ENCODE data around the gene CAST.

Gene CAST

GRCh38 chr5:96655085-96655484 is 7.1 kb upstream of the CAST start:
- Histone ChIP-seq H3K9ac (ENCODE audit: low read length in 2 of 2) (no peak overlapping the region), H3K9me3 (ENCODE audit: control insufficient read depth in 2 of 2, low read length in 2 of 2) (no peaks in the 10 kb centered on the region), H3K27me3 (ENCODE audit: control insufficient read depth in 1 of 2, insufficient read depth in 2 of 2, low read length in 2 of 2) (no peaks in the 10 kb centered on the region), H3K36me3 (ENCODE audit: control insufficient read depth in 2 of 2, insufficient read depth in 2 of 2, low read length in 2 of 2) (no peaks in the 10 kb centered on the region), H3K27ac (ENCODE audit: low read length) (no peak overlapping the region), H3K4me1 (ENCODE audit: control insufficient read depth, insufficient read depth, low read length) (no peaks in the 10 kb centered on the region), H3K4me3 (ENCODE audit: low read length in 2 of 2) (no peak overlapping the region)

GRCh38 chr5:96655506-96655905 is 6.7 kb upstream of the CAST start:
- H3K4me3 ChIP-seq (ENCODE audit: low read length in 2 of 2): no peak overlapping the region
- H3K36me3 ChIP-seq (ENCODE audit: control insufficient read depth in 2 of 2, insufficient read depth in 2 of 2, low read length in 2 of 2): no peaks in the 10 kb centered on the region
- no peak overlapping the region for H3K27ac ChIP-seq (ENCODE audit: low read length)
- no peaks in the 10 kb centered on the region for H3K9me3 ChIP-seq (ENCODE audit: control insufficient read depth in 2 of 2, low read length in 2 of 2)
- H3K4me1 ChIP-seq (ENCODE audit: control insufficient read depth, insufficient read depth, low read length): no peaks in the 10 kb centered on the region
- no peak overlapping the region for H3K9ac ChIP-seq (ENCODE audit: low read length in 2 of 2)
- H3K27me3 ChIP-seq (ENCODE audit: control insufficient read depth in 1 of 2, insufficient read depth in 2 of 2, low read length in 2 of 2): no peaks in the 10 kb centered on the region

GRCh38 chr5:96657068-96657467 is 5.1 kb upstream of the CAST start:
- H3K9me3 ChIP-seq (ENCODE audit: control insufficient read depth in 2 of 2, low read length in 2 of 2): no peaks in the 10 kb centered on the region
- no peaks in the 10 kb centered on the region for H3K27me3 ChIP-seq (ENCODE audit: control insufficient read depth in 1 of 2, insufficient read depth in 2 of 2, low read length in 2 of 2)
- peaks cover 6% of the 10 kb centered on the region for H3K4me1 ChIP-seq (ENCODE audit: control insufficient read depth, insufficient read depth, low read length)
- H3K27ac ChIP-seq (ENCODE audit: low read length): no peak overlapping the region
- no peak overlapping the region for H3K9ac ChIP-seq (ENCODE audit: low read length in 2 of 2)
- no peaks in the 10 kb centered on the region for H3K36me3 ChIP-seq (ENCODE audit: control insufficient read depth in 2 of 2, insufficient read depth in 2 of 2, low read length in 2 of 2)
- no peak overlapping the region for H3K4me3 ChIP-seq (ENCODE audit: low read length in 2 of 2)

GRCh38 chr5:96658272-96658671 is 3.9 kb upstream of the CAST start:
- Histone ChIP-seq H3K36me3 (ENCODE audit: control insufficient read depth in 2 of 2, insufficient read depth in 2 of 2, low read length in 2 of 2) (no peaks in the 10 kb centered on the region), H3K27me3 (ENCODE audit: control insufficient read depth in 1 of 2, insufficient read depth in 2 of 2, low read length in 2 of 2) (no peaks in the 10 kb centered on the region), H3K4me1 (ENCODE audit: control insufficient read depth, insufficient read depth, low read length) (peaks cover 12% of the 10 kb centered on the region), H3K9me3 (ENCODE audit: control insufficient read depth in 2 of 2, low read length in 2 of 2) (no peaks in the 10 kb centered on the region), H3K9ac (ENCODE audit: low read length in 2 of 2) (no peak overlapping the region), H3K27ac (ENCODE audit: low read length) (no peak overlapping the region), H3K4me3 (ENCODE audit: low read length in 2 of 2) (no peak overlapping the region)

GRCh38 chr5:96659170-96659569 is 3.0 kb upstream of the CAST start:
- Histone ChIP-seq H3K27me3 (ENCODE audit: control insufficient read depth in 1 of 2, insufficient read depth in 2 of 2, low read length in 2 of 2) (no peaks in the 10 kb centered on the region), H3K4me3 (ENCODE audit: low read length in 2 of 2) (no peak overlapping the region), H3K36me3 (ENCODE audit: control insufficient read depth in 2 of 2, insufficient read depth in 2 of 2, low read length in 2 of 2) (no peaks in the 10 kb centered on the region), H3K9me3 (ENCODE audit: control insufficient read depth in 2 of 2, low read length in 2 of 2) (no peaks in the 10 kb centered on the region), H3K9ac (ENCODE audit: low read length in 2 of 2) (no peak overlapping the region), H3K4me1 (ENCODE audit: control insufficient read depth, insufficient read depth, low read length) (peaks cover 16% of the 10 kb centered on the region), H3K27ac (ENCODE audit: low read length) (no peak overlapping the region)

- Histone ChIP-seq H3K4me3 (ENCODE audit: low read length in 2 of 2) (peak overlapping the region; percentile 83 to 96), H3K27ac (ENCODE audit: low read length) (peak overlapping the region; percentile 94), H3K9ac (ENCODE audit: low read length in 2 of 2) (peak overlapping the region; percentile 91 to 93), H3K36me3 (ENCODE audit: control insufficient read depth in 2 of 2, insufficient read depth in 2 of 2, low read length in 2 of 2) (no peaks in the 10 kb centered on the region), H3K9me3 (ENCODE audit: control insufficient read depth in 2 of 2, low read length in 2 of 2) (no peaks in the 10 kb centered on the region), H3K4me1 (ENCODE audit: control insufficient read depth, insufficient read depth, low read length) (peaks cover 16% of the 10 kb centered on the region), H3K27me3 (ENCODE audit: control insufficient read depth in 1 of 2, insufficient read depth in 2 of 2, low read length in 2 of 2) (no peaks in the 10 kb centered on the region)
Measured at GRCh38 chr5:96660971-96661854, 963 bp upstream of the CAST start.

GRCh38 chr5:96662725-96663518 is 746 bp downstream of the CAST start:
- Histone ChIP-seq H3K4me1 (ENCODE audit: control insufficient read depth, insufficient read depth, low read length) (peaks cover 16% of the 10 kb centered on the region), H3K4me3 (ENCODE audit: low read length in 2 of 2) (peak overlapping the region; percentile 83 to 96), H3K9me3 (ENCODE audit: control insufficient read depth in 2 of 2, low read length in 2 of 2) (no peaks in the 10 kb centered on the region), H3K27ac (ENCODE audit: low read length) (peak overlapping the region; percentile 94), H3K27me3 (ENCODE audit: control insufficient read depth in 1 of 2, insufficient read depth in 2 of 2, low read length in 2 of 2) (no peaks in the 10 kb centered on the region), H3K9ac (ENCODE audit: low read length in 2 of 2) (peak overlapping the region; percentile 91 to 93), H3K36me3 (ENCODE audit: control insufficient read depth in 2 of 2, insufficient read depth in 2 of 2, low read length in 2 of 2) (no peaks in the 10 kb centered on the region)

- Histone ChIP-seq H3K27me3 (ENCODE audit: control insufficient read depth in 1 of 2, insufficient read depth in 2 of 2, low read length in 2 of 2) (no peaks in the 10 kb centered on the region), H3K9me3 (ENCODE audit: control insufficient read depth in 2 of 2, low read length in 2 of 2) (no peaks in the 10 kb centered on the region), H3K36me3 (ENCODE audit: control insufficient read depth in 2 of 2, insufficient read depth in 2 of 2, low read length in 2 of 2) (no peaks in the 10 kb centered on the region), H3K9ac (ENCODE audit: low read length in 2 of 2) (peak overlapping the region; percentile 76 to 91), H3K27ac (ENCODE audit: low read length) (peak overlapping the region; percentile 94), H3K4me1 (ENCODE audit: control insufficient read depth, insufficient read depth, low read length) (peaks cover 16% of the 10 kb centered on the region), H3K4me3 (ENCODE audit: low read length in 2 of 2) (peak overlapping the region; percentile 83 to 96)
Measured at GRCh38 chr5:96663608-96664007, 1.4 kb downstream of the CAST start.

- Histone ChIP-seq H3K36me3 (ENCODE audit: control insufficient read depth in 2 of 2, insufficient read depth in 2 of 2, low read length in 2 of 2) (no peaks in the 10 kb centered on the region), H3K9ac (ENCODE audit: low read length in 2 of 2) (no peak overlapping the region), H3K4me1 (ENCODE audit: control insufficient read depth, insufficient read depth, low read length) (peaks cover 16% of the 10 kb centered on the region), H3K9me3 (ENCODE audit: control insufficient read depth in 2 of 2, low read length in 2 of 2) (no peaks in the 10 kb centered on the region), H3K27me3 (ENCODE audit: control insufficient read depth in 1 of 2, insufficient read depth in 2 of 2, low read length in 2 of 2) (no peaks in the 10 kb centered on the region), H3K4me3 (ENCODE audit: low read length in 2 of 2) (no peak overlapping the region), H3K27ac (ENCODE audit: low read length) (no peak overlapping the region)
Measured at GRCh38 chr5:96664669-96665068, 2.5 kb downstream of the CAST start.

- no peak overlapping the region for H3K4me3 ChIP-seq (ENCODE audit: low read length in 2 of 2)
- no peak overlapping the region for H3K9ac ChIP-seq (ENCODE audit: low read length in 2 of 2)
- no peaks in the 10 kb centered on the region for H3K27me3 ChIP-seq (ENCODE audit: control insufficient read depth in 1 of 2, insufficient read depth in 2 of 2, low read length in 2 of 2)
- H3K4me1 ChIP-seq (ENCODE audit: control insufficient read depth, insufficient read depth, low read length): no peaks in the 10 kb centered on the region
- H3K27ac ChIP-seq (ENCODE audit: low read length): no peak overlapping the region
- peaks cover 0 to 2% of the 10 kb centered on the region in 2 donors for H3K36me3 ChIP-seq (ENCODE audit: control insufficient read depth in 2 of 2, insufficient read depth in 2 of 2, low read length in 2 of 2)
- H3K9me3 ChIP-seq (ENCODE audit: control insufficient read depth in 2 of 2, low read length in 2 of 2): no peaks in the 10 kb centered on the region
Measured at GRCh38 chr5:96668725-96669124, 6.5 kb downstream of the CAST start.

Measured in stomach smooth muscle (tissue), 2 donors.